Lung (tissue), 12 donors: ENCODE measurements around the gene SPR. TPM values are rescaled to one million over a fixed set of nuclear protein-coding genes. Genes with fewer than 3 reads are reported as not detected.

Experiments
- ATAC-seq: fragments of 200-7000 bp; cut with Tn5 transposase; one replicate; pipeline ENCODE4 v1.9.1; 2020; ENCODE audit warnings: moderate number of reproducible peaks; ENCODE audit not compliant: insufficient read depth, low FRiP score
- DNase-seq, 3 donors: peaks; one replicate each; pipeline ENCODE4 v3.0.0-alpha.2; 2013 to 2017
- H3K27ac ChIP-seq, 2 donors: one replicate each; pipeline ENCODE4 v1.5.1; 2013; ENCODE audit warnings: mild to moderate bottlenecking in 2 of 2, moderate library complexity in 2 of 2, control low read depth in 1 of 2, inconsistent platforms in 1 of 2, low read depth in 1 of 2, low read length in 1 of 2
- H3K27me3 ChIP-seq, 3 donors: one replicate each; pipeline ENCODE4 v1.5.1; 2013; ENCODE audit warnings: low read length in 2 of 3; ENCODE audit not compliant: control insufficient read depth in 3 of 3, insufficient read depth in 3 of 3
- H3K36me3 ChIP-seq, 4 donors: one replicate each; pipeline ENCODE4 v1.5.1; 2013; ENCODE audit warnings: low read length in 4 of 4, mild to moderate bottlenecking in 1 of 4, moderate library complexity in 1 of 4; ENCODE audit not compliant: control insufficient read depth in 4 of 4, insufficient read depth in 4 of 4
- H3K4me1 ChIP-seq, 5 donors: one replicate each; pipeline ENCODE4 v1.5.1; 2013; ENCODE audit warnings: low read length in 5 of 5, mild to moderate bottlenecking in 2 of 5, moderate library complexity in 1 of 5; ENCODE audit not compliant: control insufficient read depth in 5 of 5, insufficient read depth in 5 of 5
- H3K4me3 ChIP-seq: one replicate; pipeline ENCODE4 v1.5.1; 2013; ENCODE audit warnings: mild to moderate bottlenecking, control low read depth, moderate library complexity
- H3K9ac ChIP-seq, 2 donors: one replicate each; pipeline ENCODE4 v1.5.1; 2013; ENCODE audit warnings: low read length in 2 of 2, control low read depth in 1 of 2; ENCODE audit not compliant: insufficient read depth in 1 of 2
- H3K9me3 ChIP-seq, 4 donors: one replicate each; pipeline ENCODE4 v1.5.1; 2013; ENCODE audit warnings: low read length in 3 of 4, mild to moderate bottlenecking in 1 of 4, moderate library complexity in 1 of 4; ENCODE audit not compliant: control insufficient read depth in 4 of 4, insufficient read depth in 3 of 4
- CTCF ChIP-seq: IDR thresholded peaks from 2 replicates; pipeline ENCODE4 v1.5.1; 2012; ENCODE audit warnings: mild to moderate bottlenecking; ENCODE audit errors: control extremely low read depth, extremely low read depth
- WGBS, 2 donors: extraction: QIAGEN DNeasy Blood & Tissue Kit; methylation state at CpG; one replicate each; pipeline ENCODE4 v1.1.7; 2013; 5-methylcytosine and 5-hydroxymethylcytosine counted together
- polyA plus RNA-seq, 2 donors: library from polyadenylated mRNA; stranded (reverse); fragments of 200-250 nt; gene quantifications; one replicate each; pipeline ENCODE4 v1.2.1, GENCODE V29; 2013
- total RNA-seq, 2 donors: library from RNA; depleted of rRNA in 1 of 2; stranded (reverse); fragments of >200 nt in 1 of 2; gene quantifications; one replicate each; pipeline ENCODE4 v1.2.1, GENCODE V29; 2014 to 2021
- donor health status: control.
- donor health status: control.
- donor health status: Bipolar disorder and iron deficiency.
- donor health status: healthy.
- donor health status: DM: yes; HTN: yes; CAD: no.

The SPR gene
- total and polyA plus RNA-seq, 4 donors: 11.1 to 38.0 (median 31.9) TPM

GRCh38 chr2:72848436-72849137, 38.6 kb upstream of the SPR start:
- Histone ChIP-seq H3K4me3 (no peak overlapping the region), H3K9me3 (peaks cover 0 to 1% (median 0%) of the 10 kb centered on the region in 4 donors), H3K9ac (no peak overlapping the region), H3K4me1 (no peaks in the 10 kb centered on the region), H3K27me3 (no peaks in the 10 kb centered on the region), H3K36me3 (no peaks in the 10 kb centered on the region), H3K27ac (no peak overlapping the region)
- DNase-seq (no peak), ATAC-seq (no peak)
- TF ChIP-seq CTCF: no peak
- 84 to 87% methylated on average over 3 of the region's 3 CpGs for WGBS, 2 donors

- ATAC-seq (no peak), DNase-seq (no peak)
- H3K9ac ChIP-seq: no peak overlapping the region
- H3K9me3 ChIP-seq: peaks cover 0 to 1% (median 0%) of the 10 kb centered on the region in 4 donors
- H3K36me3 ChIP-seq: no peaks in the 10 kb centered on the region
- H3K4me1 ChIP-seq: no peaks in the 10 kb centered on the region
- no peak for TF ChIP-seq CTCF
- WGBS, 2 donors: 70 to 82% methylated on average over 1 of the region's 1 CpG
- H3K4me3 ChIP-seq: no peak overlapping the region
- H3K27me3 ChIP-seq: no peaks in the 10 kb centered on the region
- no peak overlapping the region for H3K27ac ChIP-seq
Observed at GRCh38 chr2:72849138-72849462, 38.1 kb upstream of the SPR start.

- no peak for DNase-seq
- WGBS, 2 donors: 63 to 74% methylated on average over 7 of the region's 7 CpGs
Observed at GRCh38 chr2:72851333-72851732, 35.9 kb upstream of the SPR start.

More at GRCh38 chr2:72851333-72851732, 35.9 kb upstream of the SPR start:
- Histone ChIP-seq H3K4me1 (no peaks in the 10 kb centered on the region), H3K9me3 (peaks cover 0 to 1% (median 0%) of the 10 kb centered on the region in 4 donors), H3K36me3 (no peaks in the 10 kb centered on the region), H3K27ac (no peak overlapping the region), H3K27me3 (no peaks in the 10 kb centered on the region), H3K4me3 (no peak overlapping the region), H3K9ac (no peak overlapping the region)
- TF ChIP-seq CTCF: no peak
- no peak for ATAC-seq
